ENCODE results near the gene RPS3.
"Not testable (repeated sequence)": the region's sequence is repeated elsewhere in the genome, so short reads cannot be mapped to it uniquely, and the experiment has no call there.

Gene RPS3

GRCh38 chr11:75380245-75380644, 19.1 kb upstream of the RPS3 start:
- DNase-seq (ENCODE audit: low spot score) = no peak

GRCh38 chr11:75380716-75381420, 18.4 kb upstream of the RPS3 start:
- DNase-seq (ENCODE audit: low spot score) = no peak

GRCh38 chr11:75383246-75383645, 16.1 kb upstream of the RPS3 start:
- DNase-seq (ENCODE audit: low spot score) = peak; percentile 37

GRCh38 chr11:75384438-75385080, 14.8 kb upstream of the RPS3 start:
- DNase-seq (ENCODE audit: low spot score) = peak; percentile 77

GRCh38 chr11:75386942-75387630, 12.2 kb upstream of the RPS3 start:
- DNase-seq (ENCODE audit: low spot score) = no peak

- no peak for DNase-seq (ENCODE audit: low spot score)
Measured at GRCh38 chr11:75387736-75388294, 11.5 kb upstream of the RPS3 start.

GRCh38 chr11:75388386-75389275, 10.7 kb upstream of the RPS3 start:
- peak; percentile 84 for DNase-seq (ENCODE audit: low spot score)

- DNase-seq (ENCODE audit: low spot score) = no peak
Measured at GRCh38 chr11:75389276-75389605, 10.1 kb upstream of the RPS3 start.

GRCh38 chr11:75389925-75390324, 9.4 kb upstream of the RPS3 start:
- no peak for DNase-seq (ENCODE audit: low spot score)

- DNase-seq (ENCODE audit: low spot score) = no peak
Measured at GRCh38 chr11:75394085-75394840, 5.1 kb upstream of the RPS3 start.

- DNase-seq (ENCODE audit: low spot score) = no peak
Measured at GRCh38 chr11:75398906-75399305, 412 bp upstream of the RPS3 start.

GRCh38 chr11:75400146-75400865, 988 bp downstream of the RPS3 start:
- peak; percentile 20 for DNase-seq (ENCODE audit: low spot score)

GRCh38 chr11:75402002-75402773, 2.9 kb downstream of the RPS3 start:
- no peak for DNase-seq (ENCODE audit: low spot score)

- DNase-seq (ENCODE audit: low spot score) = no peak
Measured at GRCh38 chr11:75403037-75403436, 3.7 kb downstream of the RPS3 start.

GRCh38 chr11:75403983-75404658, 4.8 kb downstream of the RPS3 start:
- DNase-seq (ENCODE audit: low spot score) = no peak

GRCh38 chr11:75406338-75406777, 7.0 kb downstream of the RPS3 start:
- DNase-seq (ENCODE audit: low spot score) = no peak

GRCh38 chr11:75408957-75409219, 9.6 kb downstream of the RPS3 start:
- no peak for DNase-seq (ENCODE audit: low spot score)

- DNase-seq (ENCODE audit: low spot score) = not testable (repeated sequence)
Measured at GRCh38 chr11:75409971-75410370, 10.7 kb downstream of the RPS3 start.

GRCh38 chr11:75413146-75413545, 13.8 kb downstream of the RPS3 start:
- DNase-seq (ENCODE audit: low spot score) = not testable (repeated sequence)

All from CD4-positive, alpha-beta T cell treated with Interleukin-2 at 100 ng/mL for 4 hours (primary cell).